WI38 (cell line): ENCODE results near the gene HBG2.

Experiments used
- H3K4me3 ChIP-seq: 2 replicates; pipeline ENCODE4 v1.5.1; 2011; ENCODE audit warnings: low read depth, mild to moderate bottlenecking, control low read depth, low read length
- TF ChIP-seq, protein P1 (sequence below): IDR thresholded peaks from 2 replicates; pipeline ENCODE4 v1.5.1; 2012; ENCODE audit warnings: low read depth, mild to moderate bottlenecking, control low read depth, low read length

The HBG2 gene

DNA sequence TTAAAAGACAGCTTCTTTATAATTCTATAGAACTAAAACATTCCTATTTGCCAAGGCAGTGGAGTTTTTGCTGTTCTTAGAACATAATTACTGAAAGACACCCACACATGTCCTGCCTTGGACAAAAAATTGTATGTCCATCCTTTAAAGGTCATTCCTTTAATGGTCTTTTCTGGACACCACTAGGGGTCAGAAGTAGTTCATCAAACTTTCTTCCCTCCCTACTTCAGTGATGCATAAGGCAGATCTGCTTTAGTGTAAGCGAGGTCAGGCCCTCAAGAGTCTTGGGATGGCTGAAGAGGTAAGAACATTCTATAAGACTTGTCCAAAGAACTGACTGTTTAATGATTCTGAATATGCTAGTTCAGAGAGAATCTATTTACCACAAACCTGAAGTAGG is 49.8 kb downstream of the HBG2 start:
- H3K4me3 ChIP-seq, result no peak overlapping the region
- TF ChIP-seq, protein P1, sequence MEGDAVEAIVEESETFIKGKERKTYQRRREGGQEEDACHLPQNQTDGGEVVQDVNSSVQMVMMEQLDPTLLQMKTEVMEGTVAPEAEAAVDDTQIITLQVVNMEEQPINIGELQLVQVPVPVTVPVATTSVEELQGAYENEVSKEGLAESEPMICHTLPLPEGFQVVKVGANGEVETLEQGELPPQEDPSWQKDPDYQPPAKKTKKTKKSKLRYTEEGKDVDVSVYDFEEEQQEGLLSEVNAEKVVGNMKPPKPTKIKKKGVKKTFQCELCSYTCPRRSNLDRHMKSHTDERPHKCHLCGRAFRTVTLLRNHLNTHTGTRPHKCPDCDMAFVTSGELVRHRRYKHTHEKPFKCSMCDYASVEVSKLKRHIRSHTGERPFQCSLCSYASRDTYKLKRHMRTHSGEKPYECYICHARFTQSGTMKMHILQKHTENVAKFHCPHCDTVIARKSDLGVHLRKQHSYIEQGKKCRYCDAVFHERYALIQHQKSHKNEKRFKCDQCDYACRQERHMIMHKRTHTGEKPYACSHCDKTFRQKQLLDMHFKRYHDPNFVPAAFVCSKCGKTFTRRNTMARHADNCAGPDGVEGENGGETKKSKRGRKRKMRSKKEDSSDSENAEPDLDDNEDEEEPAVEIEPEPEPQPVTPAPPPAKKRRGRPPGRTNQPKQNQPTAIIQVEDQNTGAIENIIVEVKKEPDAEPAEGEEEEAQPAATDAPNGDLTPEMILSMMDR, result peak; percentile 40; the same call in 1 of the 2 replicates

DNA sequence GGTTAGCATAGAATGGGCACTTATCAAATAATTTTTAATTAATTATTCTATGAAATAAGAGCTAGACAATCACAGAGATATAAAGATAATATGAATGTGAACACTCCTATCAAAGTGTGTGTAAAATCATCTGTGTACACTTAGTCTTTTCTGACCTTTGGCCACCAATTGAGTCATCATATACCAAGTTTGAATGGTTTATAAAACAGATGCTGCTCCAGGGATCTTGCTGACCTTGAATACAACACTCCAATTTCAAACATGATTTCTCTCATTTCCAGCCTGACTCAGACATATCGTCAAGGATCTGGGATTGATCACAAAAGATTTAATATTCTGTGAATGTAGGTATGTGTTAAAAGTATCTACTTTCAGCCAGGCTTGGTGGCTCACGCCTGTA is 51.2 kb downstream of the HBG2 start:
- TF ChIP-seq, protein P1, result no peak
- no peak overlapping the region for H3K4me3 ChIP-seq
